SK-N-SH treated with all-trans-retinoic acid at 6 μM for 48 hours (cell line): ENCODE results near the gene ZBTB48.

Source experiments
- ATAC-seq: fragments of 200-7000 bp; cut with Tn5 transposase; 3 replicates; pipeline ENCODE4 v1.9.1; 2020; ENCODE audit warnings: mild to moderate bottlenecking, moderate library complexity
- ARNTL ChIP-seq: fragments of 450-650 bp; formaldehyde crosslinking; IDR thresholded peaks from 2 replicates; pipeline ENCODE4 v1.5.0; 2020; ENCODE audit warnings: low read depth, mild to moderate bottlenecking, moderate library complexity, borderline replicate concordance
- CSDC2 ChIP-seq: fragments of 250-450 bp; sonication (Bioruptor Pico); IDR thresholded peaks from 2 replicates; pipeline ENCODE4 v1.5.0; 2020; ENCODE audit warnings: mild to moderate bottlenecking, moderate library complexity
- ESRRG ChIP-seq: fragments of 250-450 bp; sonication (Bioruptor Pico); IDR thresholded peaks from 2 replicates; pipeline ENCODE4 v1.6.1; 2021; ENCODE audit warnings: mild to moderate bottlenecking
- ISL1 ChIP-seq: fragments of 250-450 bp; sonication (Bioruptor Pico); IDR thresholded peaks from 2 replicates; pipeline ENCODE4 v2.1.2; 2022; ENCODE audit warnings: mild to moderate bottlenecking, moderate library complexity
- OSR1 ChIP-seq: fragments of 250-450 bp; sonication (Bioruptor Pico); IDR thresholded peaks from 2 replicates; pipeline ENCODE4 v1.8.0; 2022; ENCODE audit warnings: moderate library complexity, mild to moderate bottlenecking, inconsistent platforms
- PPARA ChIP-seq: fragments of 250-450 bp; sonication (Bioruptor Pico); IDR thresholded peaks from 2 replicates; pipeline ENCODE4 v1.5.0; 2020; ENCODE audit warnings: mild to moderate bottlenecking, borderline replicate concordance
- RARB ChIP-seq: fragments of 250-450 bp; sonication (Bioruptor Pico); IDR thresholded peaks from 2 replicates; pipeline ENCODE4 v1.8.0; 2021; ENCODE audit warnings: mild to moderate bottlenecking, moderate library complexity
- SNAI2 ChIP-seq: fragments of 250-450 bp; sonication (Bioruptor Pico); IDR thresholded peaks from 2 replicates; pipeline ENCODE4 v1.5.0; 2020; ENCODE audit warnings: mild to moderate bottlenecking, moderate library complexity
- TOX ChIP-seq: fragments of 250-450 bp; sonication (Bioruptor Pico); IDR thresholded peaks from 2 replicates; pipeline ENCODE4 v1.8.0; 2021; ENCODE audit warnings: mild to moderate bottlenecking, moderate library complexity, borderline replicate concordance
- ZC3H10 ChIP-seq: fragments of 250-450 bp; sonication (Bioruptor Pico); IDR thresholded peaks from 2 replicates; pipeline ENCODE4 v1.5.1; 2021; ENCODE audit warnings: mild to moderate bottlenecking, moderate library complexity
- ZFP30 ChIP-seq: fragments of 450-650 bp; formaldehyde crosslinking; IDR thresholded peaks from 2 replicates; pipeline ENCODE4 v1.5.0; 2022; ENCODE audit warnings: mild to moderate bottlenecking, moderate library complexity
- ZNF70 ChIP-seq: fragments of 450-650 bp; formaldehyde crosslinking; IDR thresholded peaks from 2 replicates; pipeline ENCODE4 v1.5.0; 2020; ENCODE audit warnings: mild to moderate bottlenecking, moderate library complexity
- ZNF8 ChIP-seq: fragments of 450-650 bp; formaldehyde crosslinking; IDR thresholded peaks from 2 replicates; pipeline ENCODE4 v1.5.0; 2020; ENCODE audit warnings: mild to moderate bottlenecking, moderate library complexity
- TF ChIP-seq, protein P1 (sequence below): fragments of 250-450 bp; sonication (Bioruptor Pico); IDR thresholded peaks from 2 replicates; pipeline ENCODE4 v1.5.0; 2020; ENCODE audit warnings: mild to moderate bottlenecking, moderate library complexity
- TF ChIP-seq, protein P2 (sequence below): fragments of 250-450 bp; sonication (Bioruptor Pico); IDR thresholded peaks from 2 replicates; pipeline ENCODE4 v1.5.1; 2020; ENCODE audit warnings: low read depth, mild to moderate bottlenecking, moderate library complexity
- TF ChIP-seq, protein P3 (sequence below): fragments of 250-450 bp; sonication (Bioruptor Pico); IDR thresholded peaks from 2 replicates; pipeline ENCODE4 v1.8.0; 2021; ENCODE audit warnings: low read depth, mild to moderate bottlenecking, moderate library complexity, borderline replicate concordance
- TF ChIP-seq, protein P4 (sequence below): fragments of 250-450 bp; sonication (Bioruptor Pico); IDR thresholded peaks from 2 replicates; pipeline ENCODE4 v1.5.1; 2021; ENCODE audit warnings: mild to moderate bottlenecking, moderate library complexity
- TF ChIP-seq, protein P5 (sequence below): fragments of 250-450 bp; sonication (Bioruptor Pico); IDR thresholded peaks from 2 replicates; pipeline ENCODE4 v1.8.0; 2020; ENCODE audit warnings: mild to moderate bottlenecking, moderate library complexity, borderline replicate concordance

Gene ZBTB48

DNA sequence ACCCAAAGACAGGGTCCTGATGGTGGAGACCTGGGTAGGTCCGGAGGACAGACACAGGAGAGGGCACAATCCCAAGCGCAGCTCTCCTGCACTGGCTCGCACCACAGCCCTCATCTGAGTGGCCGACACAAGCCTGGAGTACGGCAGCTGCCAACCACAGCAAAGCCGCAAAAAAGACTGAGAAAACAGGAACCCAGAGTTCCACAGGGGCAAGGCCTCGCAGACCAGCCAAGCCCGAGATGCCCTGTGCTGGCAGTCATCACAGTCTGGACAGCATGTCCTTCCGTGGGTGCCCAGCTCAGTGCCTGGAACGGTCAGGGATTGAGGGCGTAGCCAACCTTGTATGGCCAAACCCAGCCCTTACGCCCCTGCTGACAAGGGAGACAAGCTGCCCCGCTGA is 11.4 kb downstream of the ZBTB48 start:
- TF ChIP-seq, protein P1, sequence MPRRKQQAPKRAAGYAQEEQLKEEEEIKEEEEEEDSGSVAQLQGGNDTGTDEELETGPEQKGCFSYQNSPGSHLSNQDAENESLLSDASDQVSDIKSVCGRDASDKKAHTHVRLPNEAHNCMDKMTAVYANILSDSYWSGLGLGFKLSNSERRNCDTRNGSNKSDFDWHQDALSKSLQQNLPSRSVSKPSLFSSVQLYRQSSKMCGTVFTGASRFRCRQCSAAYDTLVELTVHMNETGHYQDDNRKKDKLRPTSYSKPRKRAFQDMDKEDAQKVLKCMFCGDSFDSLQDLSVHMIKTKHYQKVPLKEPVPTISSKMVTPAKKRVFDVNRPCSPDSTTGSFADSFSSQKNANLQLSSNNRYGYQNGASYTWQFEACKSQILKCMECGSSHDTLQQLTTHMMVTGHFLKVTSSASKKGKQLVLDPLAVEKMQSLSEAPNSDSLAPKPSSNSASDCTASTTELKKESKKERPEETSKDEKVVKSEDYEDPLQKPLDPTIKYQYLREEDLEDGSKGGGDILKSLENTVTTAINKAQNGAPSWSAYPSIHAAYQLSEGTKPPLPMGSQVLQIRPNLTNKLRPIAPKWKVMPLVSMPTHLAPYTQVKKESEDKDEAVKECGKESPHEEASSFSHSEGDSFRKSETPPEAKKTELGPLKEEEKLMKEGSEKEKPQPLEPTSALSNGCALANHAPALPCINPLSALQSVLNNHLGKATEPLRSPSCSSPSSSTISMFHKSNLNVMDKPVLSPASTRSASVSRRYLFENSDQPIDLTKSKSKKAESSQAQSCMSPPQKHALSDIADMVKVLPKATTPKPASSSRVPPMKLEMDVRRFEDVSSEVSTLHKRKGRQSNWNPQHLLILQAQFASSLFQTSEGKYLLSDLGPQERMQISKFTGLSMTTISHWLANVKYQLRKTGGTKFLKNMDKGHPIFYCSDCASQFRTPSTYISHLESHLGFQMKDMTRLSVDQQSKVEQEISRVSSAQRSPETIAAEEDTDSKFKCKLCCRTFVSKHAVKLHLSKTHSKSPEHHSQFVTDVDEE (CRISPR knock-in tag): no peak
- no peak for TF ChIP-seq ZC3H10 (CRISPR knock-in tag)
- TF ChIP-seq TOX (CRISPR knock-in tag): no peak
- no peak for TF ChIP-seq ISL1 (CRISPR knock-in tag)
- TF ChIP-seq, protein P2, sequence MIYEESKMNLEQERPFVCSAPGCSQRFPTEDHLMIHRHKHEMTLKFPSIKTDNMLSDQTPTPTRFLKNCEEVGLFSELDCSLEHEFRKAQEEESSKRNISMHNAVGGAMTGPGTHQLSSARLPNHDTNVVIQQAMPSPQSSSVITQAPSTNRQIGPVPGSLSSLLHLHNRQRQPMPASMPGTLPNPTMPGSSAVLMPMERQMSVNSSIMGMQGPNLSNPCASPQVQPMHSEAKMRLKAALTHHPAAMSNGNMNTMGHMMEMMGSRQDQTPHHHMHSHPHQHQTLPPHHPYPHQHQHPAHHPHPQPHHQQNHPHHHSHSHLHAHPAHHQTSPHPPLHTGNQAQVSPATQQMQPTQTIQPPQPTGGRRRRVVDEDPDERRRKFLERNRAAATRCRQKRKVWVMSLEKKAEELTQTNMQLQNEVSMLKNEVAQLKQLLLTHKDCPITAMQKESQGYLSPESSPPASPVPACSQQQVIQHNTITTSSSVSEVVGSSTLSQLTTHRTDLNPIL (CRISPR knock-in tag): no peak
- ATAC-seq: no peak

DNA sequence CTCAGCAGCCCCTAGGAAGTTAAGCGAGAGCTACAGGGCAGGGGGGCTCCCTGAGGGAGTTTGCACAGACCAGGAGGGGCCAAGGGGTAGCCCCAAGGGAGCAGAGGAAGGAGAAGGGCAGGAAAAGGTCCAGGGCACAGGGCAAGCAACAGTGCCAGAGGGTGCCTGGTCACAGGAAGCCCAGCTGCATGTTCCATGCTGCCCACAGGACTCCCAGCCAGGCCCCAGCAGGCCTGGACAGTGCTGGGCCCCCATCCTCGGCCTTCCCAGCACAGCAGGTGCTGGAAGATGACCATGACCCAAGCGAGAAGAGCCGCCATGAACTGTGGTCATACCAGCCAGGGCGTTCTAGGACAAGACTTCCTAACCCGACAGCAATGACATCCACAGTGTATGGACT is 11.8 kb downstream of the ZBTB48 start:
- no peak for ATAC-seq
- TF ChIP-seq ZC3H10 (CRISPR knock-in tag) (no peak), CSDC2 (no peak), ESRRG (CRISPR knock-in tag) (no peak), PPARA (CRISPR knock-in tag) (no peak), ZNF8 (CRISPR knock-in tag) (no peak), TOX (CRISPR knock-in tag) (no peak), SNAI2 (CRISPR knock-in tag) (no peak), ZFP30 (CRISPR knock-in tag) (no peak), ARNTL (CRISPR knock-in tag) (no peak), RARB (CRISPR knock-in tag) (no peak), ZNF70 (CRISPR knock-in tag) (no peak), OSR1 (no peak)
- TF ChIP-seq, protein P1 (CRISPR knock-in tag): no peak
- TF ChIP-seq, protein P3, sequence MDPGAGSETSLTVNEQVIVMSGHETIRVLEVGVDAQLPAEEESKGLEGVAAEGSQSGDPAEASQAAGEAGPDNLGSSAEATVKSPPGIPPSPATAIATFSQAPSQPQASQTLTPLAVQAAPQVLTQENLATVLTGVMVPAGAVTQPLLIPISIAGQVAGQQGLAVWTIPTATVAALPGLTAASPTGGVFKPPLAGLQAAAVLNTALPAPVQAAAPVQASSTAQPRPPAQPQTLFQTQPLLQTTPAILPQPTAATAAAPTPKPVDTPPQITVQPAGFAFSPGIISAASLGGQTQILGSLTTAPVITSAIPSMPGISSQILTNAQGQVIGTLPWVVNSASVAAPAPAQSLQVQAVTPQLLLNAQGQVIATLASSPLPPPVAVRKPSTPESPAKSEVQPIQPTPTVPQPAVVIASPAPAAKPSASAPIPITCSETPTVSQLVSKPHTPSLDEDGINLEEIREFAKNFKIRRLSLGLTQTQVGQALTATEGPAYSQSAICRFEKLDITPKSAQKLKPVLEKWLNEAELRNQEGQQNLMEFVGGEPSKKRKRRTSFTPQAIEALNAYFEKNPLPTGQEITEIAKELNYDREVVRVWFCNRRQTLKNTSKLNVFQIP (CRISPR knock-in tag): no peak
- TF ChIP-seq, protein P2 (CRISPR knock-in tag): no peak
- TF ChIP-seq, protein P4, sequence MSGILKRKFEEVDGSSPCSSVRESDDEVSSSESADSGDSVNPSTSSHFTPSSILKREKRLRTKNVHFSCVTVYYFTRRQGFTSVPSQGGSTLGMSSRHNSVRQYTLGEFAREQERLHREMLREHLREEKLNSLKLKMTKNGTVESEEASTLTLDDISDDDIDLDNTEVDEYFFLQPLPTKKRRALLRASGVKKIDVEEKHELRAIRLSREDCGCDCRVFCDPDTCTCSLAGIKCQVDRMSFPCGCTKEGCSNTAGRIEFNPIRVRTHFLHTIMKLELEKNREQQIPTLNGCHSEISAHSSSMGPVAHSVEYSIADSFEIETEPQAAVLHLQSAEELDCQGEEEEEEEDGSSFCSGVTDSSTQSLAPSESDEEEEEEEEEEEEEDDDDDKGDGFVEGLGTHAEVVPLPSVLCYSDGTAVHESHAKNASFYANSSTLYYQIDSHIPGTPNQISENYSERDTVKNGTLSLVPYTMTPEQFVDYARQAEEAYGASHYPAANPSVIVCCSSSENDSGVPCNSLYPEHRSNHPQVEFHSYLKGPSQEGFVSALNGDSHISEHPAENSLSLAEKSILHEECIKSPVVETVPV (CRISPR knock-in tag): no peak
- TF ChIP-seq, protein P5, sequence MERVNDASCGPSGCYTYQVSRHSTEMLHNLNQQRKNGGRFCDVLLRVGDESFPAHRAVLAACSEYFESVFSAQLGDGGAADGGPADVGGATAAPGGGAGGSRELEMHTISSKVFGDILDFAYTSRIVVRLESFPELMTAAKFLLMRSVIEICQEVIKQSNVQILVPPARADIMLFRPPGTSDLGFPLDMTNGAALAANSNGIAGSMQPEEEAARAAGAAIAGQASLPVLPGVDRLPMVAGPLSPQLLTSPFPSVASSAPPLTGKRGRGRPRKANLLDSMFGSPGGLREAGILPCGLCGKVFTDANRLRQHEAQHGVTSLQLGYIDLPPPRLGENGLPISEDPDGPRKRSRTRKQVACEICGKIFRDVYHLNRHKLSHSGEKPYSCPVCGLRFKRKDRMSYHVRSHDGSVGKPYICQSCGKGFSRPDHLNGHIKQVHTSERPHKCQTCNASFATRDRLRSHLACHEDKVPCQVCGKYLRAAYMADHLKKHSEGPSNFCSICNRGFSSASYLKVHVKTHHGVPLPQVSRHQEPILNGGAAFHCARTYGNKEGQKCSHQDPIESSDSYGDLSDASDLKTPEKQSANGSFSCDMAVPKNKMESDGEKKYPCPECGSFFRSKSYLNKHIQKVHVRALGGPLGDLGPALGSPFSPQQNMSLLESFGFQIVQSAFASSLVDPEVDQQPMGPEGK (CRISPR knock-in tag): no peak
